AG04449 (cell line): ENCODE results near the gene MYOF.
"Not testable (repeated sequence)": the region's sequence is repeated elsewhere in the genome, so short reads cannot be mapped to it uniquely, and the experiment has no call there.

Experiments
- CTCF ChIA-PET: fragments of 350-600 bp; formaldehyde crosslinking; extraction: SDS; loops from one replicate; lab custom pipeline; 2021; ENCODE audit warnings: antibody characterized with exemption; lab: Yijun Ruan, JAX
- POLR2A ChIA-PET: fragments of 400-600, 350-600 bp; formaldehyde crosslinking; extraction: SDS; loops from one replicate; lab custom pipeline; 2020; ENCODE audit warnings: antibody characterized with exemption, inconsistent platforms; lab: Yijun Ruan, JAX
- DNase-seq: peaks from one replicate; pipeline ENCODE4 v3.0.0-alpha.2; 2010; ENCODE audit warnings: low read depth, low spot score
- H3K4me3 ChIP-seq: 2 replicates; pipeline ENCODE4 v1.5.1; 2011; ENCODE audit warnings: low read depth, mild to moderate bottlenecking, control low read depth, low read length
- TF ChIP-seq, protein P1 (sequence below): IDR thresholded peaks from one replicate; pipeline ENCODE4 v1.5.1; 2011; ENCODE audit warnings: mild to moderate bottlenecking, moderate library complexity, low read length, control low read depth, inconsistent platforms; ENCODE audit not compliant: insufficient read depth; ENCODE audit errors: missing control alignments

MYOF gene

DNA sequence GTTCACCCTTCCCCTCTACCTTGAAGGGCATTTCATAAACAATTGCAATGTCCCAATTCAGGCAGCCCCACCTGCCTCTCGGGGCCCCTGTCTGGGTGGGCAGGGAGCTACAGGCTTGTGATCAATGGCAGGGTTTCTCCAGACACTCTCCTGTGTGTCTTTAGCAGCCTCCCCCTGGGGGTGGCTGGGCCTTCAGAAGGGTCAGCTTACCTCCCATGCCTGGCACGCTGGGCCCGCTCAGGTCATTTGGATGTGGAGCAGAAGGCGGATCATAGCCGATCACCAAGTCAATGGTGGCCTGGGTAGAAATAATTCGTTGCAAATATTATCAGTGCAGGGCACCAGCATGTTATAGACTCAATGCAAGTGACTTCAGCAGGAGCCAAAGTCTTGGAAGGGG, 56.3 kb downstream of the MYOF start:
- TF ChIP-seq, protein P1, sequence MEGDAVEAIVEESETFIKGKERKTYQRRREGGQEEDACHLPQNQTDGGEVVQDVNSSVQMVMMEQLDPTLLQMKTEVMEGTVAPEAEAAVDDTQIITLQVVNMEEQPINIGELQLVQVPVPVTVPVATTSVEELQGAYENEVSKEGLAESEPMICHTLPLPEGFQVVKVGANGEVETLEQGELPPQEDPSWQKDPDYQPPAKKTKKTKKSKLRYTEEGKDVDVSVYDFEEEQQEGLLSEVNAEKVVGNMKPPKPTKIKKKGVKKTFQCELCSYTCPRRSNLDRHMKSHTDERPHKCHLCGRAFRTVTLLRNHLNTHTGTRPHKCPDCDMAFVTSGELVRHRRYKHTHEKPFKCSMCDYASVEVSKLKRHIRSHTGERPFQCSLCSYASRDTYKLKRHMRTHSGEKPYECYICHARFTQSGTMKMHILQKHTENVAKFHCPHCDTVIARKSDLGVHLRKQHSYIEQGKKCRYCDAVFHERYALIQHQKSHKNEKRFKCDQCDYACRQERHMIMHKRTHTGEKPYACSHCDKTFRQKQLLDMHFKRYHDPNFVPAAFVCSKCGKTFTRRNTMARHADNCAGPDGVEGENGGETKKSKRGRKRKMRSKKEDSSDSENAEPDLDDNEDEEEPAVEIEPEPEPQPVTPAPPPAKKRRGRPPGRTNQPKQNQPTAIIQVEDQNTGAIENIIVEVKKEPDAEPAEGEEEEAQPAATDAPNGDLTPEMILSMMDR, result no peak
- DNase-seq, result no peak
- ChIA-PET CTCF (interaction anchor here (1.9 kb wide), 1 partner anchor 57 kb away, joined by 8 read pairs; the partner anchor contains the start of gene MYOF), POLR2A (no interaction called here)
- H3K4me3 ChIP-seq, result no peak overlapping the region

DNA sequence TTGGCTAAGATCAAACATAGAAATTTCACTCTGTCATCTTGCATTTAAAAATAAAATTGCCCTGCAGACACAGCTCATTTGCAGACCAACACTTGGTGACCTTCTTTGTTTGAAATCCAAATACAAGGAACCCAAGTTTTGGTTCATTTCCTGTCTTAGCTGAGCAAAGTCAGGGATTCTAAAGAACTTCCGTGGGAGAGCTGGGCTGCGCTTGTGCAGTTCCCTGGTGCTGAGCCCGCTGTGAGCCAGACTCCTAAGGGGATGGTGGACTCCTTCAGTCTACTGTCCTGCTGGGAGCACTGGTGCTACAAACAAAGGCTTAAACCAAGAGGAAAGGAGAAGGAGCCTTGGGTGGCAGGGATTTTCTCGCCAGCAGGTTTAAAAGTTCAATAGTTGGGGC, 60.0 kb downstream of the MYOF start:
- no peak for DNase-seq
- ChIA-PET CTCF (interaction anchor here (1.0 kb wide), 2 partner anchors 10 to 46 kb away, joined by 3 read pairs; no protein-coding TSS in a partner anchor), POLR2A (no interaction called here)
- TF ChIP-seq, protein P1, result no peak
- H3K4me3 ChIP-seq, result no peak overlapping the region

DNA sequence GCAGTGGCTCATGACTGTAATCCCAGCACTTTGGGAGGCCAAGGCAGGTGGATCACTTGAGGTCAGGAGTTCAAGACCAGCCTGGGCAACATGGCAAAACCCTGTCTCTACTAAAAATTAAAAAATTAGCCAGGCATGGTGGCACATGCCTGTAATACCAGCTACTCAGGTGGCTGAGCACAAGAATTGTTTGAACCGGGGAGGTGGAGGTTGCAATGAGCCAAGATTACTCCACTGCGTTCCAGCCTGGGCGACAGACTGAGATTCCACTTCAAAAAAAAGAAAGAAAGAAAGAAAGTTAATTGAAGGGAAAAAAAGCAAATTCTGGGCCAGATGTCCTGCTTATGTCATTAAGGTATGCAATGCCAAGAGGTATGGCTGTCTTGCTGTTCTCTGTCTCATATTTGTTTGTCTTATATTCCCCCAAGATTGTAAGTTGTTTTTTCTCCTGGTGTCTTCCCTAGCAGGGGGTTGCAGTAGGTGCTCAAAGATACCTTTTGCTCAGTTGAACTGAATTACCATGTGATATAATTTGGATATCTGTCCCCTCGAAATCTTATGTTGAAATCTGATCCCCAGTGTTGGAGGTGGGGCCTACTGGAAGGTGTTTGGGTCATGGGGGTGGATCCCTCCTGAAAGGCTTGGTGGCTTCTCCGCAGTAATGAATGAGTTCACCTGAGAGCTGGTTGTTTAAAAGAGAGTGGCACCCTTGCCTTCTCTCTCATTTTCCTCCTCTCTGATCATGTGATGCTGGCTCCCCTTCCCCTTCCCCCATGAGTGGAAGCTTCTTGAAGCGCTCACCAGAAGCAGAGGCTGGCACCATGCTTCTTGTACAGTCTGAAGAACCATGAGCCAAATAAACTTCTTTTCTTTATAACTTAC, 60.9 kb downstream of the MYOF start:
- ChIA-PET CTCF (interaction anchor here (0.7 to 3.9 kb wide), 5 partner anchors 17 to 62 kb away, joined by 3 to 23 read pairs (median 3); partner anchors contain the start of gene MYOF), POLR2A (no interaction called here)
- no peak overlapping the region for H3K4me3 ChIP-seq
- no peak for DNase-seq
- TF ChIP-seq, protein P1, result no peak

DNA sequence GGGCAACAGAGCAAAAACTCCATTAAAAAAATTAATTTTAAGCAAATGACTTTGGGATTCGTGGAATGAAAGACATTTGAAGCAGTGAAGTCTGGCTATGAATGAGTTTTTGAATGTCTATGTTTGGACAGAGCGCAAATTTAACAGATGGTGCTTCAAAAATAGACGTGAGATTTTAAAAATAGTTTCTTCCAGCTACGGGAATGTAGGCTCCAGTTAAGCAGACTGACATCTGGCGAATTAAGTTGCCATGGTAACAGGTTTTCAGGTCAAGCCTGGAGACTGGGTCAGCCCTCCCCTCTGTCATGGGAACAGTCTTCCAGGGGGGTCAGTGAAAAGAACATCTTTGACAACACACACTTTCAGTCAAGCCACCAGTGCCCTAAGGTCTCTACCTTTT, 62.0 kb downstream of the MYOF start:
- ChIA-PET CTCF (interaction anchor here (1.0 to 3.9 kb wide), 5 partner anchors 10 to 63 kb away, joined by 3 to 23 read pairs (median 5); partner anchors contain the start of gene MYOF), POLR2A (no interaction called here)
- no peak overlapping the region for H3K4me3 ChIP-seq
- DNase-seq, result no peak
- TF ChIP-seq, protein P1, result no peak

- POLR2A ChIA-PET, result interaction anchor here (0.6 kb wide), 1 partner anchor 27 kb away, joined by 3 read pairs; no protein-coding TSS in a partner anchor
- not testable (repeated sequence) for DNase-seq, H3K4me3 ChIP-seq
- CTCF ChIA-PET, result interaction anchor here (1.0 to 3.9 kb wide), 6 partner anchors 8 to 77 kb away, joined by 3 to 23 read pairs (median 6); partner anchors contain the start of gene MYOF
Measured at GRCh38 chr10:93419016-93419415, 63.1 kb downstream of the MYOF start.

DNA sequence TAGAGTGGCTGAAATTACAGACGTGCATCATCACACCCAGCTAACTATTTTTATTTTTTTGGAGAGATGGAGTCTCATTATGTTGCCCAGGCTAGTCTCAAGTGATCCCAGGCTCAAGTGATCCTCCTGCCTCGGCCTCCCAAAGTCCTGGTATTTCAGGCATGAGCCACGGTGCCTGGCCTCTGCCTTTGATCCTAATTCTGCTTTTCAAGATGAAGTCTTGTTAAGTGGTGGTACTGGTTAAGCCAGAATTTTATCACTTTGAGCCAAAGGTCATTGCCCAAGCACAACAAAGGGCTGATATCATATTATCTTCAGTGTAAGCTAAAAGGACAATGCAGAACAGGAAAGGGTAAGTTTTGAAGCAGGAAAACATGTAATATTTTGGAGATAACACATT, 64.2 kb downstream of the MYOF start:
- no peak for DNase-seq
- ChIA-PET POLR2A (no interaction called here), CTCF (interaction anchor here (1.3 to 3.9 kb wide), 5 partner anchors 9 to 65 kb away, joined by 4 to 23 read pairs (median 6); partner anchors contain the start of gene MYOF)
- TF ChIP-seq, protein P1, result no peak
- no peak overlapping the region for H3K4me3 ChIP-seq
